ENCODE data around the gene IL6ST.

- TF ChIP-seq CTCF (tag by site-specific recombination; IDR thresholded peaks at IDR 0.05) = no peak
- TF ChIP-seq ZNF571 (tag by site-specific recombination; IDR thresholded peaks at IDR 0.05) = no peak
- TF ChIP-seq ZNF843 (tag by site-specific recombination; IDR thresholded peaks at IDR 0.05) = no peak
- TF ChIP-seq ZNF768 (tag by site-specific recombination; IDR thresholded peaks at IDR 0.05) = no peak
- TF ChIP-seq YY1 (tag by site-specific recombination; IDR thresholded peaks at IDR 0.05) = no peak
- TF ChIP-seq, protein P1, sequence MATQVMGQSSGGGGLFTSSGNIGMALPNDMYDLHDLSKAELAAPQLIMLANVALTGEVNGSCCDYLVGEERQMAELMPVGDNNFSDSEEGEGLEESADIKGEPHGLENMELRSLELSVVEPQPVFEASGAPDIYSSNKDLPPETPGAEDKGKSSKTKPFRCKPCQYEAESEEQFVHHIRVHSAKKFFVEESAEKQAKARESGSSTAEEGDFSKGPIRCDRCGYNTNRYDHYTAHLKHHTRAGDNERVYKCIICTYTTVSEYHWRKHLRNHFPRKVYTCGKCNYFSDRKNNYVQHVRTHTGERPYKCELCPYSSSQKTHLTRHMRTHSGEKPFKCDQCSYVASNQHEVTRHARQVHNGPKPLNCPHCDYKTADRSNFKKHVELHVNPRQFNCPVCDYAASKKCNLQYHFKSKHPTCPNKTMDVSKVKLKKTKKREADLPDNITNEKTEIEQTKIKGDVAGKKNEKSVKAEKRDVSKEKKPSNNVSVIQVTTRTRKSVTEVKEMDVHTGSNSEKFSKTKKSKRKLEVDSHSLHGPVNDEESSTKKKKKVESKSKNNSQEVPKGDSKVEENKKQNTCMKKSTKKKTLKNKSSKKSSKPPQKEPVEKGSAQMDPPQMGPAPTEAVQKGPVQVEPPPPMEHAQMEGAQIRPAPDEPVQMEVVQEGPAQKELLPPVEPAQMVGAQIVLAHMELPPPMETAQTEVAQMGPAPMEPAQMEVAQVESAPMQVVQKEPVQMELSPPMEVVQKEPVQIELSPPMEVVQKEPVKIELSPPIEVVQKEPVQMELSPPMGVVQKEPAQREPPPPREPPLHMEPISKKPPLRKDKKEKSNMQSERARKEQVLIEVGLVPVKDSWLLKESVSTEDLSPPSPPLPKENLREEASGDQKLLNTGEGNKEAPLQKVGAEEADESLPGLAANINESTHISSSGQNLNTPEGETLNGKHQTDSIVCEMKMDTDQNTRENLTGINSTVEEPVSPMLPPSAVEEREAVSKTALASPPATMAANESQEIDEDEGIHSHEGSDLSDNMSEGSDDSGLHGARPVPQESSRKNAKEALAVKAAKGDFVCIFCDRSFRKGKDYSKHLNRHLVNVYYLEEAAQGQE (tag by site-specific recombination; IDR thresholded peaks at IDR 0.05) = no peak
- TF ChIP-seq, protein P2, sequence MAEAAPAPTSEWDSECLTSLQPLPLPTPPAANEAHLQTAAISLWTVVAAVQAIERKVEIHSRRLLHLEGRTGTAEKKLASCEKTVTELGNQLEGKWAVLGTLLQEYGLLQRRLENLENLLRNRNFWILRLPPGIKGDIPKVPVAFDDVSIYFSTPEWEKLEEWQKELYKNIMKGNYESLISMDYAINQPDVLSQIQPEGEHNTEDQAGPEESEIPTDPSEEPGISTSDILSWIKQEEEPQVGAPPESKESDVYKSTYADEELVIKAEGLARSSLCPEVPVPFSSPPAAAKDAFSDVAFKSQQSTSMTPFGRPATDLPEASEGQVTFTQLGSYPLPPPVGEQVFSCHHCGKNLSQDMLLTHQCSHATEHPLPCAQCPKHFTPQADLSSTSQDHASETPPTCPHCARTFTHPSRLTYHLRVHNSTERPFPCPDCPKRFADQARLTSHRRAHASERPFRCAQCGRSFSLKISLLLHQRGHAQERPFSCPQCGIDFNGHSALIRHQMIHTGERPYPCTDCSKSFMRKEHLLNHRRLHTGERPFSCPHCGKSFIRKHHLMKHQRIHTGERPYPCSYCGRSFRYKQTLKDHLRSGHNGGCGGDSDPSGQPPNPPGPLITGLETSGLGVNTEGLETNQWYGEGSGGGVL (tag by site-specific recombination; IDR thresholded peaks at IDR 0.05) = no peak
- no peak for TF ChIP-seq TCF7L2 (IDR thresholded peaks at IDR 0.05; ENCODE audit: borderline replicate concordance, low read depth, low read length)
- TF ChIP-seq ZNF366 (tag by site-specific recombination; conservative IDR thresholded peaks at IDR 0.05) = no peak
Observed at GRCh38 chr5:55998966-55999365, 4.2 kb upstream of the IL6ST start.

All from HEK293 (cell line).